ENCODE measurements around the gene SLC35F3. TPM values are rescaled to one million over a fixed set of nuclear protein-coding genes. Genes with fewer than 3 reads are reported as not detected.

Gene SLC35F3
- total and polyA plus RNA-seq, 9 of the 15 experiments (the other 6 are each of a cell fraction or from before 2014, with no cell fraction given), result 0.04 to 0.07 (median 0.04) TPM; not detected in 6

GRCh38 chr1:234000557-234001041, 96.1 kb downstream of the SLC35F3 start (continued):
- no peak for TF ChIP-seq ZNF23 (CRISPR knock-in tag; IDR thresholded peaks at IDR 0.05)

DNA sequence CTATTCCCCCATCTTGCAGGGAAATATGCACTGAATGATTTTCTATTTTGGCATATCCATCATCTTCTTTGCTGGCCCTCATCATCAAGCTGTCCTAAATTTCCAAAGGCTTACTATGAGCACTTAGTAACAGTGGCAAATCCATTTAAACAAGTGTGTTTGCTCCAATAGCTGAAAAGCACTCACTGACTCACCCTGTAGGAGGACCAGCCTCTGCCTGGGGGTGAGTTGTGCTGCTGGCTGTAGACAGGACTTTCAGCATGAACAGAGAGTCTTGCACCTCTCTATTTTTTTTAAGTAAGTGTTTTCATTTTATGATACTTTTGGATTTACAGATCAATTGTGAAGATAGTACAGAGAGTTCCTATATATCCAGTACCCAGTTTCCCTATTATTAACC, 97.3 kb downstream of the SLC35F3 start:
- DNase-seq (ENCODE audit: extremely low read depth in 1 of 4, low spot score in 3 of 4) (no peak), FAIRE-seq (no peak), ATAC-seq (no peak)
- no peaks in the 10 kb centered on the region for H3K4me1 ChIP-seq (replicated peaks in 1 of 2; ENCODE audit: control insufficient read depth in 2 of 2, insufficient read depth in 2 of 2, low read length in 2 of 2)
- H3K9ac ChIP-seq (ENCODE audit: insufficient read depth in 1 of 2, low read depth in 2 of 2, low read length in 2 of 2), result no peak overlapping the region
- H2AFZ ChIP-seq (ENCODE audit: low read depth, low read length), result no peak overlapping the region
- no peaks in the 10 kb centered on the region for H3K79me2 ChIP-seq (ENCODE audit: control insufficient read depth, insufficient read depth, low read length)
- no TSS peak for BruUV-seq (replicated peaks)
- H3K4me2 ChIP-seq (ENCODE audit: insufficient read depth, low read length), result no peak overlapping the region
- no peak overlapping the region for H3K4me3 ChIP-seq
- H3K9me3 ChIP-seq (replicated peaks; ENCODE audit: control insufficient read depth, insufficient read depth, low read depth, low read length), result no peaks in the 10 kb centered on the region
- H4K20me1 ChIP-seq (replicated peaks; ENCODE audit: control insufficient read depth, insufficient read depth, low read length), result no peaks in the 10 kb centered on the region
- TF ChIP-seq FUS (optimal IDR thresholded peaks at IDR 0.05; ENCODE audit: low read depth, low read length) (no peak), GABPB2 (CRISPR knock-in tag; conservative IDR thresholded peaks at IDR 0.05) (no peak), ZNF583 (CRISPR knock-in tag; IDR thresholded peaks at IDR 0.05) (no peak), TRIM25 (IDR thresholded peaks at IDR 0.05; ENCODE audit: borderline replicate concordance) (no peak), ZNF174 (CRISPR knock-in tag; IDR thresholded peaks at IDR 0.05) (no peak), ARID2 (IDR thresholded peaks at IDR 0.05) (no peak), PHB2 (IDR thresholded peaks at IDR 0.05; ENCODE audit: low read depth) (no peak), MTF1 (CRISPR knock-in tag; IDR thresholded peaks at IDR 0.05; ENCODE audit: borderline replicate concordance) (no peak), ZNF146 (CRISPR knock-in tag; IDR thresholded peaks at IDR 0.05; ENCODE audit: unreplicated experiment) (no peak), SAP30 (IDR thresholded peaks at IDR 0.05; ENCODE audit: borderline replicate concordance, insufficient read depth, low read depth, low read length, poor library complexity, severe bottlenecking) (no peak), PURB (CRISPR knock-in tag; IDR thresholded peaks at IDR 0.05; ENCODE audit: low read depth) (no peak), ZSCAN32 (CRISPR knock-in tag; IDR thresholded peaks at IDR 0.05) (no peak), ILK (tag; IDR thresholded peaks at IDR 0.05; ENCODE audit: borderline replicate concordance, low read depth) (no peak)
- TF ChIP-seq, protein P1, sequence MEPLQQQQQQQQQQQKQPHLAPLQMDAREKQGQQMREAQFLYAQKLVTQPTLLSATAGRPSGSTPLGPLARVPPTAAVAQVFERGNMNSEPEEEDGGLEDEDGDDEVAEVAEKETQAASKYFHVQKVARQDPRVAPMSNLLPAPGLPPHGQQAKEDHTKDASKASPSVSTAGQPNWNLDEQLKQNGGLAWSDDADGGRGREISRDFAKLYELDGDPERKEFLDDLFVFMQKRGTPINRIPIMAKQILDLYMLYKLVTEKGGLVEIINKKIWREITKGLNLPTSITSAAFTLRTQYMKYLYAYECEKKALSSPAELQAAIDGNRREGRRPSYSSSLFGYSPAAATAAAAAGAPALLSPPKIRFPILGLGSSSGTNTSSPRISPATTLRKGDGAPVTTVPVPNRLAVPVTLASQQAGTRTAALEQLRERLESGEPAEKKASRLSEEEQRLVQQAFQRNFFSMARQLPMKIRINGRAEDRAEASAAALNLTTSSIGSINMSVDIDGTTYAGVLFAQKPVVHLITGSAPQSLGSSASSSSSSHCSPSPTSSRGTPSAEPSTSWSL (CRISPR knock-in tag; IDR thresholded peaks at IDR 0.05; ENCODE audit: borderline replicate concordance), result no peak
- no peak overlapping the region for H3K27ac ChIP-seq (ENCODE audit: extremely low read depth, low read depth, low read length)
- H3K27me3 ChIP-seq (ENCODE audit: control insufficient read depth in 2 of 2, insufficient read depth in 2 of 2, low read length in 2 of 2), result peaks cover 8 to 12% of the 10 kb centered on the region in 2 experiments; a peak in 3 of 5 replicates
- no peaks in the 10 kb centered on the region for H3K36me3 ChIP-seq (ENCODE audit: control insufficient read depth, insufficient read depth, low read length)
- POLR2A ChIA-PET, result interaction anchor here (1.1 kb wide), 1 partner anchor 11 kb away, joined by 5 read pairs; no protein-coding TSS in a partner anchor
- in situ Hi-C loops (cut with MboI) (no loop called here), intact Hi-C loops (cut with micrococcal nuclease) (no loop called here)
- CTCF ChIA-PET (ENCODE audit: low intra/inter-chr PET ratio), result no interaction called here
- no peaks in the 10 kb centered on the region for H3K9me1 ChIP-seq (ENCODE audit: control insufficient read depth, insufficient read depth, low read length)

All from K562 (cell line).